ENCODE measurements around the gene CFAP221. TPM values are rescaled to one million over a fixed set of nuclear protein-coding genes. Genes with fewer than 3 reads are reported as not detected.

CFAP221 gene
- total RNA-seq, 1 experiment from 2014 or later: not detected

DNA sequence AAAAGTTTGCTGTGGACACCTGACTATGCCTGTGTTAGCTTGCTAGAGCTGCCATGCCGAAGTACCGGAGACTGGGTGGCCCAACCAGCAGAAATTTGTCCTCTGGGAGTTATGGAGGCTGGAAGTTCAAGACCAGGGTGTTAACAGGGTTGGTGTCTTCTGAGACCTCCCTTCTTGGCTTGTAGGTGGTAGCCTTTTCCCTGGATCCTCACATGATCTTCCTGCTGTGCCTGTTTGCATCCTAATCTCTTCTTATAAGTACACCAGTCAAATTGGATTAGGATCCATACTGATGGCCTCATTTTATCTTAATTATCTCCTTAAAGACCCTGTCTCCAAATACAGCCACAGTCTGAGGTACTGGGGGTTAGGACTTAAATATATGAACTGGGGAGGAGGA is 135.6 kb downstream of the CFAP221 start:
- TF ChIP-seq, protein P1, sequence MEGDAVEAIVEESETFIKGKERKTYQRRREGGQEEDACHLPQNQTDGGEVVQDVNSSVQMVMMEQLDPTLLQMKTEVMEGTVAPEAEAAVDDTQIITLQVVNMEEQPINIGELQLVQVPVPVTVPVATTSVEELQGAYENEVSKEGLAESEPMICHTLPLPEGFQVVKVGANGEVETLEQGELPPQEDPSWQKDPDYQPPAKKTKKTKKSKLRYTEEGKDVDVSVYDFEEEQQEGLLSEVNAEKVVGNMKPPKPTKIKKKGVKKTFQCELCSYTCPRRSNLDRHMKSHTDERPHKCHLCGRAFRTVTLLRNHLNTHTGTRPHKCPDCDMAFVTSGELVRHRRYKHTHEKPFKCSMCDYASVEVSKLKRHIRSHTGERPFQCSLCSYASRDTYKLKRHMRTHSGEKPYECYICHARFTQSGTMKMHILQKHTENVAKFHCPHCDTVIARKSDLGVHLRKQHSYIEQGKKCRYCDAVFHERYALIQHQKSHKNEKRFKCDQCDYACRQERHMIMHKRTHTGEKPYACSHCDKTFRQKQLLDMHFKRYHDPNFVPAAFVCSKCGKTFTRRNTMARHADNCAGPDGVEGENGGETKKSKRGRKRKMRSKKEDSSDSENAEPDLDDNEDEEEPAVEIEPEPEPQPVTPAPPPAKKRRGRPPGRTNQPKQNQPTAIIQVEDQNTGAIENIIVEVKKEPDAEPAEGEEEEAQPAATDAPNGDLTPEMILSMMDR (IDR thresholded peaks at IDR 0.05; ENCODE audit: unreplicated experiment): no peak
- H3K9me3 Mint-ChIP-seq (ENCODE audit: unreplicated experiment): no peaks in the 10 kb centered on the region
- H3K27ac Mint-ChIP-seq (ENCODE audit: low read depth, unreplicated experiment): peak overlapping the region; percentile 88
- H3K36me3 Mint-ChIP-seq (ENCODE audit: insufficient read depth, unreplicated experiment): peaks cover 6% of the 10 kb centered on the region
- CTCF ChIA-PET: interaction anchor here (1.0 to 1.5 kb wide), 2 partner anchors 17 to 203 kb away, joined by 4 to 5 read pairs; no protein-coding TSS in a partner anchor
- no TSS peak for BruUV-seq (replicated peaks)
- H3K4me3 Mint-ChIP-seq (ENCODE audit: unreplicated experiment): peak overlapping the region; percentile 92
- intact Hi-C loops (cut with micrococcal nuclease): no loop called here
- POLR2A ChIA-PET: interaction anchor here (0.6 kb wide), 1 partner anchor 456 kb away, joined by 3 read pairs; no protein-coding TSS in a partner anchor
- H3K27me3 Mint-ChIP-seq (ENCODE audit: insufficient read depth, unreplicated experiment): no peaks in the 10 kb centered on the region
- H3K4me1 Mint-ChIP-seq (ENCODE audit: insufficient read depth, unreplicated experiment): no peaks in the 10 kb centered on the region
- DNase-seq (ENCODE audit: unreplicated experiment): no peak

DNA sequence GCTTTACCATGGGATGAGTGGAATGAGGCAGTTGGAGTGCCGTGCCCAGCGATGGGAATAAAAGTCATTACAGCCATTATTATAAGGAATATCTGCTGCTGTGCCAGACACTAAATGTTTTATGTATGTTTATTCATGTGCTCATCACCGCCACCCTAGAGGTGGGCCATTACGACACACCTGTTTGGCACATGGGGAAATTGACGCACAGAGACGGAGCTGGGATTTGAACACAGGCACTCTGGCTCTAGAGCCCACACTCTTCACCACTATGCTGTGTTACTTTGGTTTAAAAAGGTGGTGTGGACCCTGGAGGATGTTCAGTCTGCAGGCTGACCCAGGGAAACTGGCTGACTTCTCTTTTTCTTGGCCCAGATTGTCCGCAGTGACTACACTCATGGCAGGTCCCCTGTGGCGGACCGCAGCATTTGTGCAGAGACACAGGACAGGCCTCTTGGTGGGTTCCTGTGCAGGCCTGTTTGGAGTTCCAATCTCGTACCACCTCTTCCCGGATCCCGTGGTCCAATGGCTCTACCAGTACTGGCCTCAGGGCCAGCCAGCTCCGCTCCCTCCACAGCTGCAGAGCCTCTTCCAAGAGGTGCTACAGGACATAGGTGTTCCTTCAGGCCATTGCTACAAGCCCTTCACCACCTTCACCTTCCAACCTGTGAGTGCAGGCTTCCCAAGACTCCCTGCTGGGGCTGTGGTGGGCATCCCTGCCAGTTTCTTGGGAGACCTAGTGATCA is 136.4 kb downstream of the CFAP221 start:
- ChIA-PET CTCF (interaction anchor here (1.0 kb wide), 1 partner anchor 204 kb away, joined by 4 read pairs; no protein-coding TSS in a partner anchor), POLR2A (interaction anchor here (1.0 kb wide), 1 partner anchor 80 kb away, joined by 3 read pairs; no protein-coding TSS in a partner anchor)
- Mint-ChIP-seq H3K27ac (ENCODE audit: low read depth, unreplicated experiment) (no peak overlapping the region), H3K9me3 (ENCODE audit: unreplicated experiment) (no peaks in the 10 kb centered on the region), H3K27me3 (ENCODE audit: insufficient read depth, unreplicated experiment) (no peaks in the 10 kb centered on the region), H3K4me1 (ENCODE audit: insufficient read depth, unreplicated experiment) (no peaks in the 10 kb centered on the region), H3K36me3 (ENCODE audit: insufficient read depth, unreplicated experiment) (peaks cover 6% of the 10 kb centered on the region), H3K4me3 (ENCODE audit: unreplicated experiment) (peak overlapping the region; percentile 55)
- no peak for DNase-seq (ENCODE audit: unreplicated experiment)
- intact Hi-C loops (cut with micrococcal nuclease): no loop called here
- TF ChIP-seq, protein P1 (IDR thresholded peaks at IDR 0.05; ENCODE audit: unreplicated experiment): no peak
- no TSS peak for BruUV-seq (replicated peaks)

DNA sequence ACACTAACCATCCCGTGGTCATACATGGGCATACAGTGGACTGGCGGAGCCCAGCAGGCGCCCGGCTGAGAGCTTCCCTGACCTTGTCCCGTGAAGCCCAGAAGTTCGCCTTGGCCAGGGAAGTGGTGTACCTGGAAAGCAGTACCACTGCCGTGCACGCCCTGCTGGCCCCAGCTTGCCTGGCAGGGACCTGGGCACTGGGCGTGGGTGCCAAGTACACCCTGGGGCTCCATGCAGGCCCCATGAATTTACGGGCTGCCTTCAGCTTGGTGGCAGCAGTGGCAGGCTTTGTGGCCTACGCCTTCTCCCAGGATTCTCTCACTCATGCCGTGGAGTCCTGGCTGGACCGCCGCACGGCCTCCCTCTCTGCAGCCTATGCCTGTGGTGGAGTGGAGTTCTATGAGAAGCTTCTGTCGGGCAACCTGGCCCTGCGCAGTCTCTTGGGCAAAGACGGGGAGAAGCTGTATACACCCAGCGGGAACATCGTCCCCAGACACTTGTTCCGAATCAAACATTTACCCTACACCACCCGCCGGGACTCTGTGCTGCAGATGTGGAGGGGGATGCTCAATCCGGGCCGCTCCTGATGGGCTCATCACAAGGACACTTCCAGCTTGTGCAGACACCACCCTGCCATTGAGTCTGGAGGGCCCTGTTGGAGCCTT is 137.1 kb downstream of the CFAP221 start:
- no peak overlapping the region for H3K27ac Mint-ChIP-seq (ENCODE audit: low read depth, unreplicated experiment)
- no TSS peak for BruUV-seq (replicated peaks)
- intact Hi-C loops (cut with micrococcal nuclease): no loop called here
- TF ChIP-seq, protein P1 (IDR thresholded peaks at IDR 0.05; ENCODE audit: unreplicated experiment): no peak
- no peak for DNase-seq (ENCODE audit: unreplicated experiment)
- ChIA-PET CTCF (interaction anchor here (0.6 kb wide), 1 partner anchor 110 kb away, joined by 3 read pairs; no protein-coding TSS in a partner anchor), POLR2A (interaction anchor here (0.6 to 1.0 kb wide), 2 partner anchors 79 to 111 kb away, joined by 3 read pairs; no protein-coding TSS in a partner anchor)
- no peaks in the 10 kb centered on the region for H3K9me3 Mint-ChIP-seq (ENCODE audit: unreplicated experiment)
- no peaks in the 10 kb centered on the region for H3K27me3 Mint-ChIP-seq (ENCODE audit: insufficient read depth, unreplicated experiment)
- H3K4me3 Mint-ChIP-seq (ENCODE audit: unreplicated experiment): peak overlapping the region; percentile 55
- no peaks in the 10 kb centered on the region for H3K4me1 Mint-ChIP-seq (ENCODE audit: insufficient read depth, unreplicated experiment)
- peaks cover 6% of the 10 kb centered on the region for H3K36me3 Mint-ChIP-seq (ENCODE audit: insufficient read depth, unreplicated experiment)

DNA sequence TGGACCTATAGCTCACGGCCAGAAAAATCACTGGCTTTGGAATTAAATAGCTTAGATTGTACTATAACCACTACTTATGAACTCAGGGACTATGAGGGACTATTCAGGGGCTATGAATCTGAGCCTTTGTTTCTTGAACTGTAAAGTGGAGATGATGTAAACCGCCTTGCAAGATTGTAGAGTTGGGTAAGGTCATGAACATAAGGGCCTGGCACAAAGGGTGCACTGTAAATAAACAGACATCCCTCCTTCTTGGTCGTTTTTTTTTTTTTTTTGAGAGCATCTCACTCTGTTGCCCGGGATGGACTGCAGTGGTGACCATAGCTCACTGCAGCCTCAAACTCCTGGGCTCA is 137.6 kb downstream of the CFAP221 start:
- ChIA-PET CTCF (interaction anchor here (0.6 to 0.9 kb wide), 2 partner anchors 21 to 111 kb away, joined by 3 to 5 read pairs; no protein-coding TSS in a partner anchor), POLR2A (interaction anchor here (0.6 to 1.0 kb wide), 2 partner anchors 79 to 111 kb away, joined by 3 read pairs; no protein-coding TSS in a partner anchor)
- TF ChIP-seq, protein P1 (IDR thresholded peaks at IDR 0.05; ENCODE audit: unreplicated experiment): no peak
- Mint-ChIP-seq H3K4me1 (ENCODE audit: insufficient read depth, unreplicated experiment) (no peaks in the 10 kb centered on the region), H3K36me3 (ENCODE audit: insufficient read depth, unreplicated experiment) (peaks cover 6% of the 10 kb centered on the region), H3K4me3 (ENCODE audit: unreplicated experiment) (no peak overlapping the region), H3K27me3 (ENCODE audit: insufficient read depth, unreplicated experiment) (no peaks in the 10 kb centered on the region), H3K9me3 (ENCODE audit: unreplicated experiment) (no peaks in the 10 kb centered on the region), H3K27ac (ENCODE audit: low read depth, unreplicated experiment) (no peak overlapping the region)
- no TSS peak for BruUV-seq (replicated peaks)
- intact Hi-C loops (cut with micrococcal nuclease): no loop called here
- no peak for DNase-seq (ENCODE audit: unreplicated experiment)
